H9 (cell line): ENCODE measurements around the gene PIGBOS1. TPM values are rescaled to one million over a fixed set of nuclear protein-coding genes. Genes with fewer than 3 reads are reported as not detected.
"Not testable (repeated sequence)": the region's sequence is repeated elsewhere in the genome, so short reads cannot be mapped to it uniquely, and the experiment has no call there.

Source experiments
- DNase-seq: peaks from one replicate; pipeline ENCODE4 v3.0.0-alpha.2; 2017
- H2AFZ ChIP-seq: one replicate; pipeline ENCODE4 v1.6.1; 2013; ENCODE audit warnings: mild to moderate bottlenecking, low read length, control low read depth, moderate library complexity
- H2AK5ac ChIP-seq: 2 replicates; pipeline ENCODE4 v1.6.1; 2013; ENCODE audit warnings: low read length, control low read depth, mixed read lengths; ENCODE audit not compliant: insufficient read length
- H2BK120ac ChIP-seq: one replicate; pipeline ENCODE4 v1.6.1; 2013; ENCODE audit warnings: low read depth, mild to moderate bottlenecking, low read length, control low read depth, inconsistent platforms; ENCODE audit not compliant: poor library complexity, severe bottlenecking
- H2BK12ac ChIP-seq: 2 replicates; pipeline ENCODE4 v1.6.1; 2013; ENCODE audit warnings: low read length, control low read depth, mixed read lengths, low read depth; ENCODE audit not compliant: insufficient read length
- H2BK15ac ChIP-seq: 2 replicates; pipeline ENCODE4 v1.6.1; 2013; ENCODE audit warnings: low read depth, low read length, control low read depth
- H2BK20ac ChIP-seq: one replicate; pipeline ENCODE4 v1.6.1; 2013; ENCODE audit warnings: low read depth, mild to moderate bottlenecking, low read length, control low read depth, inconsistent platforms; ENCODE audit not compliant: poor library complexity, severe bottlenecking
- H2BK5ac ChIP-seq: 2 replicates; pipeline ENCODE4 v1.6.1; 2013; ENCODE audit warnings: low read length, control low read depth, mixed read lengths; ENCODE audit not compliant: insufficient read length
- H3K14ac ChIP-seq: 2 replicates; pipeline ENCODE4 v1.6.1; 2013; ENCODE audit warnings: low read length, control low read depth; ENCODE audit not compliant: insufficient read depth
- H3K18ac ChIP-seq: 2 replicates; pipeline ENCODE4 v1.6.1; 2013; ENCODE audit warnings: low read depth, mild to moderate bottlenecking, mixed read lengths, low read length, control low read depth; ENCODE audit not compliant: insufficient read length
- H3K23ac ChIP-seq: 2 replicates; pipeline ENCODE4 v1.6.1; 2013; ENCODE audit warnings: low read length, control low read depth, mixed read lengths, low read depth; ENCODE audit not compliant: insufficient read length
- H3K23me2 ChIP-seq: 2 replicates; pipeline ENCODE4 v1.6.1; 2013; ENCODE audit warnings: low read depth, mild to moderate bottlenecking, mixed read lengths, low read length, control low read depth; ENCODE audit not compliant: insufficient read length, poor library complexity, severe bottlenecking
- H3K27ac ChIP-seq: 2 replicates; pipeline ENCODE4 v1.5.1; 2013; ENCODE audit warnings: low read length, control low read depth, mixed read lengths, low read depth; ENCODE audit not compliant: insufficient read length
- H3K27me3 ChIP-seq: 2 replicates; pipeline ENCODE4 v1.6.1; 2013; ENCODE audit warnings: low read length, control low read depth, inconsistent platforms; ENCODE audit not compliant: insufficient read depth
- H3K4ac ChIP-seq: 2 replicates; pipeline ENCODE4 v1.6.1; 2013; ENCODE audit warnings: low read depth, mild to moderate bottlenecking, control low read depth, inconsistent platforms, low read length, moderate library complexity
- H3K4me1 ChIP-seq: 2 replicates; pipeline ENCODE4 v1.6.1; 2013; ENCODE audit warnings: low read length, control low read depth, inconsistent platforms; ENCODE audit not compliant: insufficient read depth
- H3K4me2 ChIP-seq: 2 replicates; pipeline ENCODE4 v1.6.1; 2013; ENCODE audit warnings: low read length, control low read depth, mixed read lengths; ENCODE audit not compliant: insufficient read length, insufficient read depth
- H3K56ac ChIP-seq: 2 replicates; pipeline ENCODE4 v1.6.1; 2013; ENCODE audit warnings: low read depth, mild to moderate bottlenecking, mixed read lengths, low read length, control low read depth; ENCODE audit not compliant: insufficient read length
- H3K79me1 ChIP-seq: 2 replicates; pipeline ENCODE4 v1.6.1; 2013; ENCODE audit warnings: low read depth, mild to moderate bottlenecking, moderate library complexity, low read length, control low read depth, inconsistent platforms; ENCODE audit not compliant: insufficient read depth, poor library complexity, severe bottlenecking
- H3K79me2 ChIP-seq: 2 replicates; pipeline ENCODE4 v1.6.1; 2013; ENCODE audit warnings: low read length, control low read depth, inconsistent platforms; ENCODE audit not compliant: insufficient read depth
- H3K9ac ChIP-seq: 2 replicates; pipeline ENCODE4 v1.6.1; 2013; ENCODE audit warnings: low read length, control low read depth, mixed read lengths; ENCODE audit not compliant: insufficient read length; ENCODE audit errors: extremely low read depth
- H3K9me3 ChIP-seq: one replicate; pipeline ENCODE4 v1.6.1; 2013; ENCODE audit warnings: low read depth, low read length, inconsistent platforms; ENCODE audit not compliant: control insufficient read depth
- H3T11ph ChIP-seq: one replicate; pipeline ENCODE4 v1.6.1; 2013; ENCODE audit warnings: mild to moderate bottlenecking, low read length, control low read depth, inconsistent platforms
- H4K20me1 ChIP-seq: one replicate; pipeline ENCODE4 v1.6.1; 2013; ENCODE audit not compliant: control insufficient read depth, insufficient read length, insufficient read depth
- H4K5ac ChIP-seq: 2 replicates; pipeline ENCODE4 v1.6.1; 2013; ENCODE audit warnings: low read depth, mild to moderate bottlenecking, mixed read lengths, low read length, control low read depth; ENCODE audit not compliant: insufficient read length
- H4K8ac ChIP-seq: replicated peaks from 2 replicates; pipeline ENCODE4 v1.6.1; 2013; ENCODE audit warnings: low read length, control low read depth, mixed read lengths, low read depth; ENCODE audit not compliant: insufficient read length
- H4K91ac ChIP-seq: 2 replicates; pipeline ENCODE4 v1.6.1; 2013; ENCODE audit warnings: low read depth, mild to moderate bottlenecking, moderate library complexity, mixed read lengths, low read length, control low read depth; ENCODE audit not compliant: insufficient read length
- H3K27ac Mint-ChIP-seq, 3 experiments: 2 replicates in 2 of 3; 3 replicates in 1 of 3; pipeline ENCODE4 v1.8.0; 2020 to 2021; ENCODE audit warnings: mixed read lengths in 3 of 3, mild to moderate bottlenecking in 1 of 3, moderate library complexity in 1 of 3
- H3K27me3 Mint-ChIP-seq: 2 replicates; pipeline ENCODE4 v1.8.0; 2021; ENCODE audit warnings: low read depth, mild to moderate bottlenecking, moderate library complexity, mixed read lengths
- H3K36me3 Mint-ChIP-seq, 3 experiments: 2 replicates in 2 of 3; 3 replicates in 1 of 3; pipeline ENCODE4 v1.8.0; 2020 to 2021; ENCODE audit warnings: low read depth in 3 of 3, mixed read lengths in 3 of 3; ENCODE audit not compliant: insufficient read depth in 1 of 3
- H3K4me1 Mint-ChIP-seq, 2 experiments: 2 replicates each; pipeline ENCODE4 v1.8.0; 2020; ENCODE audit warnings: mixed read lengths in 2 of 2
- H3K4me3 Mint-ChIP-seq, 2 experiments: 2 replicates in 1 of 2; 3 replicates in 1 of 2; pipeline ENCODE4 v1.8.0; 2020 to 2021; ENCODE audit warnings: mild to moderate bottlenecking in 2 of 2, mixed read lengths in 2 of 2, moderate library complexity in 1 of 2
- H3K9me3 Mint-ChIP-seq, 2 experiments: 2 replicates in 1 of 2; 3 replicates in 1 of 2; pipeline ENCODE4 v1.8.0; 2020; ENCODE audit warnings: mild to moderate bottlenecking in 2 of 2, mixed read lengths in 2 of 2, moderate library complexity in 1 of 2
- WGBS: extraction: QIAGEN DNeasy Blood & Tissue Kit; methylation state at CpG from one replicate; pipeline ENCODE4 v1.1.7; 2013; ENCODE audit warnings: missing lambda C conversion rate, low lambda C conversion rate, mixed read lengths; ENCODE audit not compliant: insufficient read length; ENCODE audit errors: extremely low coverage; 5-methylcytosine and 5-hydroxymethylcytosine counted together
- total RNA-seq: library from RNA; stranded (reverse); gene quantifications from 2 replicates; pipeline ENCODE4 v1.2.1, GENCODE V29; 2021
- TF ChIP-seq, protein P1 (sequence below): fragments of 200-600 bp; sonication (generic); conservative IDR thresholded peaks from 3 replicates; pipeline ENCODE4 v1.8.0; 2021; ENCODE audit warnings: antibody characterized with exemption, mild to moderate bottlenecking

The PIGBOS1 gene
- total RNA-seq, 1 experiment from 2014 or later, result 10.4 TPM

DNA sequence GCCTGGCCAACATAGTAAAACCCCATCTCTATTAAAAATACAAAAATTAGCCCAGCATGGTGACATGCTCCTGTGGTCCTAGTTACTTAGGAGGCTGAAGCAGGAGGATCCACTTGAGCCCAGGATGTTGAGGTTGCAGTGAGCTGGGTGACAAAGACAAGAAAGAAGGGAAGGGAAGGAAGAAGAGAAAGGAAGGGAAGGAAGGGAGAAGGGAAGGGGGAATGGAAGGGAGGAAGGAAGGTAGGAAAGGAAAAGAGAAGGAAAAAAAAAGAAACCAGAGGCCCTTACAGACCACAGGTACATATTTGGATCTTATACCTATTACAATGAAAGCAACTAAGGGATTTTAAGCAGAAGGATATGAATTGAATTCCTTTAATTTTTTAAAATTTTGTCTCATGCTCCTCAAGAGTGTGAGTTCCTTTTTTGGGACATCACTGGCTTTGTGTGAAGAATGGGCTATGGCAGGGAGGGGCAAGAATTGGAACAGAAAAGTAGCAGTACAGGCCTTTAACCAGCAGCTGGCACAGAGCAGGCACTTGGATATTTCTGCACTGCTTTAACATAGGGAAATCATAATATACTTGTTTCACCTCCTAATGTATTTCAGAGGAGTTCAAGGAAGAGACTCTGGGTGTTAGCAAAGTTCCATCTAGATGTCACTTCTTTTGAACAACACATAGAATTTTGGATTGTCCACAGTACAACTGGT is 37.2 kb downstream of the PIGBOS1 start:
- Mint-ChIP-seq H3K36me3 (no peaks in the 10 kb centered on the region; a peak in 1 of 7 replicates), H3K4me1 (peaks cover 6 to 8% of the 10 kb centered on the region in 2 experiments; a peak in 2 of 4 replicates), H3K27me3 (no peaks in the 10 kb centered on the region), H3K4me3 (no peak overlapping the region), H3K9me3 (no peaks in the 10 kb centered on the region), H3K27ac (no peak overlapping the region; a peak in 1 of 7 replicates)
- H2BK5ac ChIP-seq, result no peak overlapping the region
- no peak overlapping the region for H2BK20ac ChIP-seq
- TF ChIP-seq, protein P1, sequence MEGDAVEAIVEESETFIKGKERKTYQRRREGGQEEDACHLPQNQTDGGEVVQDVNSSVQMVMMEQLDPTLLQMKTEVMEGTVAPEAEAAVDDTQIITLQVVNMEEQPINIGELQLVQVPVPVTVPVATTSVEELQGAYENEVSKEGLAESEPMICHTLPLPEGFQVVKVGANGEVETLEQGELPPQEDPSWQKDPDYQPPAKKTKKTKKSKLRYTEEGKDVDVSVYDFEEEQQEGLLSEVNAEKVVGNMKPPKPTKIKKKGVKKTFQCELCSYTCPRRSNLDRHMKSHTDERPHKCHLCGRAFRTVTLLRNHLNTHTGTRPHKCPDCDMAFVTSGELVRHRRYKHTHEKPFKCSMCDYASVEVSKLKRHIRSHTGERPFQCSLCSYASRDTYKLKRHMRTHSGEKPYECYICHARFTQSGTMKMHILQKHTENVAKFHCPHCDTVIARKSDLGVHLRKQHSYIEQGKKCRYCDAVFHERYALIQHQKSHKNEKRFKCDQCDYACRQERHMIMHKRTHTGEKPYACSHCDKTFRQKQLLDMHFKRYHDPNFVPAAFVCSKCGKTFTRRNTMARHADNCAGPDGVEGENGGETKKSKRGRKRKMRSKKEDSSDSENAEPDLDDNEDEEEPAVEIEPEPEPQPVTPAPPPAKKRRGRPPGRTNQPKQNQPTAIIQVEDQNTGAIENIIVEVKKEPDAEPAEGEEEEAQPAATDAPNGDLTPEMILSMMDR, result no peak
- no peak overlapping the region for H2AFZ ChIP-seq
- H3K9me3 ChIP-seq, result no peaks in the 10 kb centered on the region
- H2BK12ac ChIP-seq, result no peak overlapping the region
- no peaks in the 10 kb centered on the region for H4K20me1 ChIP-seq
- H4K91ac ChIP-seq, result no peak overlapping the region
- H2BK120ac ChIP-seq, result no peak overlapping the region
- no peak overlapping the region for H3K4ac ChIP-seq
- H3K27ac ChIP-seq, result no peak overlapping the region
- no peaks in the 10 kb centered on the region for H3K79me1 ChIP-seq
- no peak overlapping the region for H2BK15ac ChIP-seq
- H3K14ac ChIP-seq, result no peak overlapping the region
- H4K8ac ChIP-seq, result no peak overlapping the region
- H3K23ac ChIP-seq, result no peak overlapping the region
- no peak overlapping the region for H3T11ph ChIP-seq
- no peak overlapping the region for H3K4me2 ChIP-seq
- H4K5ac ChIP-seq, result no peak overlapping the region
- no peak overlapping the region for H3K56ac ChIP-seq
- H3K79me2 ChIP-seq, result no peaks in the 10 kb centered on the region
- no peak for DNase-seq
- no peak overlapping the region for H3K18ac ChIP-seq
- H3K23me2 ChIP-seq, result no peaks in the 10 kb centered on the region
- H3K4me1 ChIP-seq, result no peaks in the 10 kb centered on the region
- no peak overlapping the region for H3K9ac ChIP-seq
- H2AK5ac ChIP-seq, result no peak overlapping the region
- no peaks in the 10 kb centered on the region for H3K27me3 ChIP-seq

DNA sequence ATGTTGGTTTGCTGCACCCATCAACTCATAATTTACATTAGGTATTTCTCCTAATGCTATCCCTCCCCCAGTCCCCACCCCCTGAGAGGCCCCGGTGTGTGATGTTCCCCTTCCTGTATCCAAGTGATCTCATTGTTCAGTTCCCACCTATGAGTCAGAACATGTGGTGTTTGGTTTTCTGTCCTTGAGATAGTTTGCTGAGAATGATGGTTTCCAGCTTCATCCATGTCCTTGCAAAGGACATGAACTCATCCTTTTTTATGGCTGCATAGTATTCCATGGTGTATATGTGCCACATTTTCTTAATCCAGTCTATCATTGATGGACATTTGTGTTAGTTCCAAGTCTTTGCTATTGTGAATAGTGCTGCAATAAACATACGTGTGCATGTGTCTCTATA is 38.3 kb downstream of the PIGBOS1 start:
- not testable (repeated sequence) for DNase-seq, H3K4me1 Mint-ChIP-seq, H3K4ac ChIP-seq, H4K20me1 ChIP-seq, H3K23me2 ChIP-seq, H3K9ac ChIP-seq, H3K27ac Mint-ChIP-seq, H3K27me3 ChIP-seq, H4K91ac ChIP-seq, H3T11ph ChIP-seq, H2AK5ac ChIP-seq, H3K4me1 ChIP-seq, H2AFZ ChIP-seq, H3K18ac ChIP-seq, H2BK20ac ChIP-seq, H2BK120ac ChIP-seq, H4K5ac ChIP-seq, H3K4me2 ChIP-seq, H3K56ac ChIP-seq, H3K9me3 Mint-ChIP-seq, H2BK5ac ChIP-seq, H3K36me3 Mint-ChIP-seq, H3K27ac ChIP-seq, H3K23ac ChIP-seq, H3K14ac ChIP-seq, H3K79me2 ChIP-seq, H3K9me3 ChIP-seq, H3K27me3 Mint-ChIP-seq, H4K8ac ChIP-seq, H2BK12ac ChIP-seq, H3K79me1 ChIP-seq, H2BK15ac ChIP-seq, H3K4me3 Mint-ChIP-seq
- no CpG with 5 or more reads among the region's 2 CpGs for WGBS
